ENCODE data around the gene ASCC1.
"Not testable (repeated sequence)": the region's sequence is repeated elsewhere in the genome, so short reads cannot be mapped to it uniquely, and the experiment has no call there.

Gene ASCC1

GRCh38 chr10:72229261-72230251, 13.5 kb upstream of the ASCC1 start:
- no peaks in the 10 kb centered on the region for H3K27me3 ChIP-seq (ENCODE audit: control insufficient read depth, insufficient read depth, low read length)
- no peak overlapping the region for H3K4me3 ChIP-seq (ENCODE audit: low read depth, low read length)
- H3K9ac ChIP-seq (ENCODE audit: low read depth, low read length), result no peak overlapping the region
- H3K4me1 ChIP-seq (ENCODE audit: control insufficient read depth, insufficient read depth, low read length), result no peaks in the 10 kb centered on the region
- H3K9me3 ChIP-seq (ENCODE audit: control insufficient read depth, insufficient read depth, low read length), result no peaks in the 10 kb centered on the region
- H3K36me3 ChIP-seq (ENCODE audit: control insufficient read depth, insufficient read depth, low read length), result peaks cover 8% of the 10 kb centered on the region

GRCh38 chr10:72228318-72228751, 12.3 kb upstream of the ASCC1 start:
- no peak overlapping the region for H3K4me3 ChIP-seq (ENCODE audit: low read depth, low read length)
- no peak overlapping the region for H3K9ac ChIP-seq (ENCODE audit: low read depth, low read length)
- no peaks in the 10 kb centered on the region for H3K9me3 ChIP-seq (ENCODE audit: control insufficient read depth, insufficient read depth, low read length)
- H3K27me3 ChIP-seq (ENCODE audit: control insufficient read depth, insufficient read depth, low read length), result no peaks in the 10 kb centered on the region
- no peaks in the 10 kb centered on the region for H3K4me1 ChIP-seq (ENCODE audit: control insufficient read depth, insufficient read depth, low read length)
- H3K36me3 ChIP-seq (ENCODE audit: control insufficient read depth, insufficient read depth, low read length), result peaks cover 4% of the 10 kb centered on the region

- Histone ChIP-seq H3K9ac (ENCODE audit: low read depth, low read length) (no peak overlapping the region), H3K27me3 (ENCODE audit: control insufficient read depth, insufficient read depth, low read length) (no peaks in the 10 kb centered on the region), H3K9me3 (ENCODE audit: control insufficient read depth, insufficient read depth, low read length) (no peaks in the 10 kb centered on the region), H3K4me1 (ENCODE audit: control insufficient read depth, insufficient read depth, low read length) (no peaks in the 10 kb centered on the region), H3K4me3 (ENCODE audit: low read depth, low read length) (no peak overlapping the region), H3K36me3 (ENCODE audit: control insufficient read depth, insufficient read depth, low read length) (peaks cover 4% of the 10 kb centered on the region)
These were observed 11.8 kb upstream of the ASCC1 start for GRCh38 chr10:72227826-72228225.

DNA sequence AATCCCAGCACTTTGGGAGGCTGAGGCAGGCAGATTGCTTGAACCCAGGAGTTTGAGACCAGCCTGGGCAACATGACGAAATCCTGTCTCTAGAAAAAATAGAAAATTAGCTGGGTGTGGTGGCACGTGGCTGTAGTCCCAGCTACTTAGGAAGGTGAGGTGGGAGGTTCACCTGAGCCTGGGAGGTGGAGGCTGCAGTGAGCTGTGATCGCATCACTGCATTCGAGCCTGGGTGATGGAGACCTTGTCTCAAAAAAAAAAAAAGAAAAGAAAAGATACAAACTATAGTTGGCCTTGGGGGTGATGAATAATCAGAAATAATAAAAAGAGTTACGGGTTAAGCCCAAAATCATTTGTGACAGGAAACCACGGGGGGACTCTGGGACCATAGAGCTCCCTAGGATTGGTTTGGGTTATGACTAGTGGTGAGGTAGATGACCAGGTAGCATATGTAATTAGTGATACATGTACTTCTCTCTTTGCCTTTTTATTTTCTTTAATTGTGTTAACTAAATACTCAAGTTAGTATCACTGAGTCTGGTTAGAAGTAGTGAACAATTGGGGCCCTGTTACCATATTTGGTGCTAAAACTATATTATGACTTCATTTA, 10.4 kb upstream of the ASCC1 start:
- Histone ChIP-seq H3K36me3 (ENCODE audit: control insufficient read depth, insufficient read depth, low read length) (peaks cover 4% of the 10 kb centered on the region), H3K9ac (ENCODE audit: low read depth, low read length) (no peak overlapping the region), H3K4me1 (ENCODE audit: control insufficient read depth, insufficient read depth, low read length) (no peaks in the 10 kb centered on the region), H3K9me3 (ENCODE audit: control insufficient read depth, insufficient read depth, low read length) (no peaks in the 10 kb centered on the region), H3K27me3 (ENCODE audit: control insufficient read depth, insufficient read depth, low read length) (no peaks in the 10 kb centered on the region), H3K4me3 (ENCODE audit: low read depth, low read length) (no peak overlapping the region)

DNA sequence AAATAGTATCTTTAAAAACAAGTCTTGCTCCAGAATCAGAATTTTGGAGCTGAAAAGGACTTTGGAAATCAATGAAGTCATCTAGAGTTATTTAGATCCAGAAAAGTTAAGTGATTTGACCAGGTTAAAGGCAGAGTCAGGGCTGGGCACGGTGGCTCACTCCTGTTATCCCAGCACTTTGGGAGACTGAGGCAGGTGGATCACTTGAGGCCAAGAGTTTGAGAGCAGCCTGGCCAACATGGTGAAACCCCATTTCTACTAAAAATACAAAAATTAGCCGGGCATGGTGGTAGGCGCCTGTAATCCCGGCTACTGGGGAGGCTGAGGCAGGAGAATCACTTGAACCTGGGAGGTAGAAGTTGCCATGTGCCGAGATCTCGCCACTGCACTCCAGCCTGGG, 8.1 kb upstream of the ASCC1 start:
- H3K9ac ChIP-seq (ENCODE audit: low read depth, low read length), result not testable (repeated sequence)

DNA sequence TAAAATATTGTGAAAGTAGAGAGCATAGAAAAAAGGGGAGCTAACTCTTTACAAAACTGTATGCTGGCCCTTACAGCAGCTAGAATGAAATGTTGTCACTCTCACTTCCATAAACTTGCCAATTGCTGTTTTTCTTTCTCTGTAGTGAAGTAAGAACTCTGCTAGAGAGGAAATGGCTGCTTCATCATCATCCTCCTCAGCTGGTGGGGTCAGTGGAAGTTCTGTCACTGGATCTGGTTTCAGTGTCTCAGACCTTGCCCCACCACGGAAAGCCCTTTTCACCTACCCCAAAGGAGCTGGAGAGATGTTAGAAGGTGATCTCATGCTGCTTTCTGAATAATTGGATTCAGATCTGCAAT, 7.6 kb upstream of the ASCC1 start:
- H3K4me3 ChIP-seq (ENCODE audit: low read depth, low read length), result no peak overlapping the region
- no peak overlapping the region for H3K9ac ChIP-seq (ENCODE audit: low read depth, low read length)
- no peaks in the 10 kb centered on the region for H3K4me1 ChIP-seq (ENCODE audit: control insufficient read depth, insufficient read depth, low read length)
- H3K27me3 ChIP-seq (ENCODE audit: control insufficient read depth, insufficient read depth, low read length), result no peaks in the 10 kb centered on the region
- peaks cover 3% of the 10 kb centered on the region for H3K36me3 ChIP-seq (ENCODE audit: control insufficient read depth, insufficient read depth, low read length)
- no peaks in the 10 kb centered on the region for H3K9me3 ChIP-seq (ENCODE audit: control insufficient read depth, insufficient read depth, low read length)

More for the DNA sequence above, 8.1 kb upstream of the ASCC1 start:
- H3K4me3 ChIP-seq (ENCODE audit: low read depth, low read length); H3K9me3 ChIP-seq (ENCODE audit: control insufficient read depth, insufficient read depth, low read length); H3K27me3 ChIP-seq (ENCODE audit: control insufficient read depth, insufficient read depth, low read length); H3K4me1 ChIP-seq (ENCODE audit: control insufficient read depth, insufficient read depth, low read length); H3K36me3 ChIP-seq (ENCODE audit: control insufficient read depth, insufficient read depth, low read length): not testable (repeated sequence)

- H3K4me1 ChIP-seq (ENCODE audit: control insufficient read depth, insufficient read depth, low read length), result no peaks in the 10 kb centered on the region
- no peaks in the 10 kb centered on the region for H3K27me3 ChIP-seq (ENCODE audit: control insufficient read depth, insufficient read depth, low read length)
- no peak overlapping the region for H3K9ac ChIP-seq (ENCODE audit: low read depth, low read length)
- H3K4me3 ChIP-seq (ENCODE audit: low read depth, low read length), result no peak overlapping the region
- peaks cover 3% of the 10 kb centered on the region for H3K36me3 ChIP-seq (ENCODE audit: control insufficient read depth, insufficient read depth, low read length)
- H3K9me3 ChIP-seq (ENCODE audit: control insufficient read depth, insufficient read depth, low read length), result no peaks in the 10 kb centered on the region
These were observed 5.2 kb upstream of the ASCC1 start for GRCh38 chr10:72221278-72221677.

DNA sequence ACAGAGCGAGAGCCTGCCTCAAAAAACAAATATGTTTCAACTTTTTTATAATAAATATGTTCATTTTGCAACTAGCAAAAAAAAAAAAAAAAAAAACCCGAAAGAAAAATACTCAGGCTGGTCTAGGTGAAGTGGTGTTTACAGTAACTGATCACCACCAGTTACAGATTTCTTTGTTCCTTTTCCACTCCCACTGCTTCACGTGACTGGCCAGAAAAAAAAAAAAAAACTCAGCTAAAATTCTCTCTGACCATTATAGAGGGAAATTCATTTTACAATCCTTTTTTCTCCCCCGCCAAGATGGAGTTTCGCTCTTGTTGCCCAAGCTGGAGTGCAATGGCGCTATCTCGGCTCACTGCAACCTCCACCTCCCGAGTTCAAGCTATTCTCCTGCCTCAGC, 4.6 kb upstream of the ASCC1 start:
- H3K27me3 ChIP-seq (ENCODE audit: control insufficient read depth, insufficient read depth, low read length), result no peaks in the 10 kb centered on the region
- no peaks in the 10 kb centered on the region for H3K4me1 ChIP-seq (ENCODE audit: control insufficient read depth, insufficient read depth, low read length)
- H3K36me3 ChIP-seq (ENCODE audit: control insufficient read depth, insufficient read depth, low read length), result peaks cover 3% of the 10 kb centered on the region
- H3K9me3 ChIP-seq (ENCODE audit: control insufficient read depth, insufficient read depth, low read length), result no peaks in the 10 kb centered on the region
- no peak overlapping the region for H3K9ac ChIP-seq (ENCODE audit: low read depth, low read length)
- no peak overlapping the region for H3K4me3 ChIP-seq (ENCODE audit: low read depth, low read length)

GRCh38 chr10:72219235-72219814, 3.2 kb upstream of the ASCC1 start:
- Histone ChIP-seq H3K27me3 (ENCODE audit: control insufficient read depth, insufficient read depth, low read length) (no peaks in the 10 kb centered on the region), H3K4me1 (ENCODE audit: control insufficient read depth, insufficient read depth, low read length) (peaks cover 3% of the 10 kb centered on the region), H3K9ac (ENCODE audit: low read depth, low read length) (no peak overlapping the region), H3K4me3 (ENCODE audit: low read depth, low read length) (no peak overlapping the region), H3K36me3 (ENCODE audit: control insufficient read depth, insufficient read depth, low read length) (peaks cover 3% of the 10 kb centered on the region), H3K9me3 (ENCODE audit: control insufficient read depth, insufficient read depth, low read length) (no peaks in the 10 kb centered on the region)

DNA sequence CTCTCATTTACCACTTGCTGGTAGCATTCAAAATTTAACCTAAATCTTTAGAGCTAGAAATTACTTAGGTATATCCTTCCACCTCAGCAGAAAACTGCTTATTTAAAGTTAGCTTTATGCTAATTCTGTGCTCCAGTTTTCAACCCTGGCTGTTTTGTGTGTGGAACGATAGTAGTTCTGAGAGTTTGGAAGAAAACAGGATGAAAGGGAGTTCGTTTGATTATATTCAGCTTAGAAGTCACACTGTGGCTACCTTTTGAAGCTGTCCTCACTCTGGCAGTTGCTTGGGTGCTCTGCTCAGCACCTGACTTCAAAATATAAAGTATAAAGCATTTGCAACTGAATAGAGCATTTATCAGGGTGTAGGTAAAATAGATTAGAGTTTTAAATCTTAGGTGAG, 2.6 kb upstream of the ASCC1 start:
- H3K4me3 ChIP-seq (ENCODE audit: low read depth, low read length), result no peak overlapping the region
- H3K36me3 ChIP-seq (ENCODE audit: control insufficient read depth, insufficient read depth, low read length), result peaks cover 3% of the 10 kb centered on the region
- no peak overlapping the region for H3K9ac ChIP-seq (ENCODE audit: low read depth, low read length)
- H3K4me1 ChIP-seq (ENCODE audit: control insufficient read depth, insufficient read depth, low read length), result peaks cover 3% of the 10 kb centered on the region
- H3K9me3 ChIP-seq (ENCODE audit: control insufficient read depth, insufficient read depth, low read length), result no peaks in the 10 kb centered on the region
- no peaks in the 10 kb centered on the region for H3K27me3 ChIP-seq (ENCODE audit: control insufficient read depth, insufficient read depth, low read length)

DNA sequence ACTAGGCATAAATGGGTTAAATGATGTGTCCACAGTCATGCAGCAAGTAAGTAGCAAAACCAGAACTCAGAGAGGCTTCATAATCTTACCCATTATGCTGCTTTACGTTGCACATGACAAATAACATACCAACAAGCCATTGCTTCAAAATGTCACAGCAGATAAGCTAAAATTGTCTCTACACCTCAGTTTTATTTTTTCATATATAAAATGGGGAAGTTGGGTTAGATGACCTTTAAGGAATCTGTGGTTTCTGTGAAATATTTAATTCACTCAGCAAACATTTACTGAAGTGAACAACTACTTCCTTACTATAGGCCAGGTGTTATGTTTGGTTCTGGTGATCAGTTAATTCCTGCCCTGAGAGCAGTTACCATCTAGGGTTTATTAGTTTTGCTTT, 2.2 kb upstream of the ASCC1 start:
- Histone ChIP-seq H3K4me3 (ENCODE audit: low read depth, low read length) (no peak overlapping the region), H3K4me1 (ENCODE audit: control insufficient read depth, insufficient read depth, low read length) (peaks cover 3% of the 10 kb centered on the region), H3K9me3 (ENCODE audit: control insufficient read depth, insufficient read depth, low read length) (no peaks in the 10 kb centered on the region), H3K9ac (ENCODE audit: low read depth, low read length) (no peak overlapping the region), H3K27me3 (ENCODE audit: control insufficient read depth, insufficient read depth, low read length) (no peaks in the 10 kb centered on the region), H3K36me3 (ENCODE audit: control insufficient read depth, insufficient read depth, low read length) (peaks cover 3% of the 10 kb centered on the region)

GRCh38 chr10:72211832-72212231, 4.2 kb downstream of the ASCC1 start:
- H3K4me1 ChIP-seq (ENCODE audit: control insufficient read depth, insufficient read depth, low read length); H3K27me3 ChIP-seq (ENCODE audit: control insufficient read depth, insufficient read depth, low read length); H3K36me3 ChIP-seq (ENCODE audit: control insufficient read depth, insufficient read depth, low read length); H3K9me3 ChIP-seq (ENCODE audit: control insufficient read depth, insufficient read depth, low read length); H3K9ac ChIP-seq (ENCODE audit: low read depth, low read length); H3K4me3 ChIP-seq (ENCODE audit: low read depth, low read length): not testable (repeated sequence)

Measured in iPS-15b (cell line).